Glutamatergic neuron (in vitro differentiated cells): ENCODE results near the gene LPCAT3. TPM values are rescaled to one million over a fixed set of nuclear protein-coding genes. Genes with fewer than 3 reads are reported as not detected.

Experiments
- DNase-seq: peaks from one replicate; pipeline ENCODE4 v3.0.0; 2022
- H3K27ac Mint-ChIP-seq: one replicate; pipeline ENCODE4 v1.8.0; 2020; ENCODE audit warnings: mild to moderate bottlenecking, mixed read lengths, inconsistent platforms; ENCODE audit not compliant: unreplicated experiment
- H3K27me3 Mint-ChIP-seq: one replicate; pipeline ENCODE4 v1.8.0; 2020; ENCODE audit warnings: mild to moderate bottlenecking, moderate library complexity, mixed read lengths, inconsistent platforms; ENCODE audit not compliant: unreplicated experiment
- H3K36me3 Mint-ChIP-seq: one replicate; pipeline ENCODE4 v1.8.0; 2020; ENCODE audit warnings: mild to moderate bottlenecking, mixed read lengths, inconsistent platforms; ENCODE audit not compliant: unreplicated experiment
- H3K4me1 Mint-ChIP-seq: one replicate; pipeline ENCODE4 v1.8.0; 2020; ENCODE audit warnings: mild to moderate bottlenecking, low read depth, mixed read lengths, inconsistent platforms; ENCODE audit not compliant: unreplicated experiment
- H3K4me3 Mint-ChIP-seq: one replicate; pipeline ENCODE4 v1.8.0; 2020; ENCODE audit warnings: mild to moderate bottlenecking, mixed read lengths, inconsistent platforms; ENCODE audit not compliant: unreplicated experiment
- H3K9me3 Mint-ChIP-seq: one replicate; pipeline ENCODE4 v1.8.0; 2020; ENCODE audit warnings: mild to moderate bottlenecking, moderate library complexity, mixed read lengths, inconsistent platforms; ENCODE audit not compliant: unreplicated experiment
- total RNA-seq: library from RNA; stranded (reverse); fragmentation: NEBNext Ultra II Directional; extraction: Animal tissue kit (Norgen Biotek cat#: 25700); gene quantifications from one replicate; pipeline ENCODE4 v1.2.1, GENCODE V29; 2021; ENCODE audit not compliant: unreplicated experiment
- TF ChIP-seq, protein P1 (sequence below): fragments of 200-600 bp; sonication (generic); IDR thresholded peaks from one replicate; pipeline ENCODE4 v1.5.0; 2021; ENCODE audit not compliant: partially characterized antibody, unreplicated experiment

The LPCAT3 gene
- total RNA-seq, 1 donor from 2014 or later, result 53.3 TPM

DNA sequence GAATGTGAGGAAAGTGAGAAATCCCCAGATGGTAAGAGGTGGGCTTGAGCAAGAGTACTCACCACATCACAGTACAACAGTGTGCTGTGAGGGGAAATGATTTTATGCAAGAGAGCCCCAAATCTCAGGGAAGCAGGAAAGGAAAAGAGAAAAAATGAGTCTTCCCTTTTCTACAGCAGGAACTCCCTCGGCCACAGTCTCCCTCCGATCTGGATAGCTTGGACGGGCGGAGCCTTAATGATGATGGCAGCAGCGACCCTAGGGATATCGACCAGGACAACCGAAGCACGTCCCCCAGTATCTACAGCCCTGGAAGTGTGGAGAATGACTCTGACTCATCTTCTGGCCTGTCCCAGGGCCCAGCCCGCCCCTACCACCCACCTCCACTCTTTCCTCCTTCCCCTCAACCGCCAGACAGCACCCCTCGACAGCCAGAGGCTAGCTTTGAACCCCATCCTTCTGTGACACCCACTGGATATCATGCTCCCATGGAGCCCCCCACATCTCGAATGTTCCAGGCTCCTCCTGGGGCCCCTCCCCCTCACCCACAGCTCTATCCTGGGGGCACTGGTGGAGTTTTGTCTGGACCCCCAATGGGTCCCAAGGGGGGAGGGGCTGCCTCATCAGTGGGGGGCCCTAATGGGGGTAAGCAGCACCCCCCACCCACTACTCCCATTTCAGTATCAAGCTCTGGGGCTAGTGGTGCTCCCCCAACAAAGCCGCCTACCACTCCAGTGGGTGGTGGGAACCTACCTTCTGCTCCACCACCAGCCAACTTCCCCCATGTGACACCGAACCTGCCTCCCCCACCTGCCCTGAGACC, 82.7 kb downstream of the LPCAT3 start:
- Mint-ChIP-seq H3K4me1 (peaks cover 6% of the 10 kb centered on the region), H3K27ac (peak overlapping the region; percentile 60), H3K27me3 (peaks cover 18% of the 10 kb centered on the region), H3K36me3 (peaks cover 11% of the 10 kb centered on the region), H3K9me3 (peaks cover 21% of the 10 kb centered on the region), H3K4me3 (peak overlapping the region; percentile 8)
- DNase-seq, result no peak
- TF ChIP-seq, protein P1, sequence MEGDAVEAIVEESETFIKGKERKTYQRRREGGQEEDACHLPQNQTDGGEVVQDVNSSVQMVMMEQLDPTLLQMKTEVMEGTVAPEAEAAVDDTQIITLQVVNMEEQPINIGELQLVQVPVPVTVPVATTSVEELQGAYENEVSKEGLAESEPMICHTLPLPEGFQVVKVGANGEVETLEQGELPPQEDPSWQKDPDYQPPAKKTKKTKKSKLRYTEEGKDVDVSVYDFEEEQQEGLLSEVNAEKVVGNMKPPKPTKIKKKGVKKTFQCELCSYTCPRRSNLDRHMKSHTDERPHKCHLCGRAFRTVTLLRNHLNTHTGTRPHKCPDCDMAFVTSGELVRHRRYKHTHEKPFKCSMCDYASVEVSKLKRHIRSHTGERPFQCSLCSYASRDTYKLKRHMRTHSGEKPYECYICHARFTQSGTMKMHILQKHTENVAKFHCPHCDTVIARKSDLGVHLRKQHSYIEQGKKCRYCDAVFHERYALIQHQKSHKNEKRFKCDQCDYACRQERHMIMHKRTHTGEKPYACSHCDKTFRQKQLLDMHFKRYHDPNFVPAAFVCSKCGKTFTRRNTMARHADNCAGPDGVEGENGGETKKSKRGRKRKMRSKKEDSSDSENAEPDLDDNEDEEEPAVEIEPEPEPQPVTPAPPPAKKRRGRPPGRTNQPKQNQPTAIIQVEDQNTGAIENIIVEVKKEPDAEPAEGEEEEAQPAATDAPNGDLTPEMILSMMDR, result no peak

DNA sequence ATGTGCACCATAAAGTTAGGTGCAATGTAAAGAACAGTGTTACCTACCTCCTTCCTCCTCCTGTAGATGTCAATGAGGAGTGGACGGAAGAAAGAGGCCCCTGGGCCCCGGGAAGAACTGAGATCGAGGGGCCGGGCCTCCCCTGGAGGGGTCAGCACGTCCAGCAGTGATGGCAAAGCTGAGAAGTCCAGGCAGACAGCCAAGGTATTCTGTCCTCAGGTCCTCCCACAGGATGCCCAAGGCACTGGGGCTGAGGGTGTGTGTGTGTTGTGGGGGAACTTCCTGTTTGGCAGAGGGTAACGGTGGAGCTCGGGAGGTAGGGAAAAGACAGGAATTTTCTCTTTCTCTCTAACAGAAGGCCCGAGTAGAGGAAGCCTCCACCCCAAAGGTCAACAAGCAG, 84.2 kb downstream of the LPCAT3 start:
- DNase-seq, result no peak
- Mint-ChIP-seq H3K36me3 (peaks cover 7% of the 10 kb centered on the region), H3K4me1 (peaks cover 10% of the 10 kb centered on the region), H3K9me3 (peaks cover 19% of the 10 kb centered on the region), H3K4me3 (peak overlapping the region; percentile 25), H3K27me3 (peaks cover 11% of the 10 kb centered on the region), H3K27ac (no peak overlapping the region)
- TF ChIP-seq, protein P1, result no peak

DNA sequence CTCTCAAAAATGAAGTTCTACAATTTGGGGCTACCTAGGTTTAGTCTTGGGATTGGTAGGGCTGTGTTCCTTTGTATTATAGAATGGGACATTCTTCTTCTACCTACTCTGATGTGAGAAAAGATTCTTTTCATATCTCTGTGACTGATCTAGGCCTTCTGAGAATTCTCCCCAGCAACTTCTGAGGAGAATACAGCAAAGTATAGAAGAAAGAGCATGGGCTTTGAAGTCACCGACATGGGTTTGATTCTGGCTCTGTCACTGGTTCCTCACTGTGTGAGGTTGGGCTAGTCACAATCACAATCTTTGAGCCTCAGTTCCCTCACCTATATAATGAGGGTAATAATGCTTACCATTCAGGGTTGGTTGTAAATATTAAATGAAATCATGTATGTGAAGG, 85.5 kb downstream of the LPCAT3 start:
- TF ChIP-seq, protein P1, result no peak
- DNase-seq, result no peak
- H3K27ac Mint-ChIP-seq, result no peak overlapping the region
- H3K27me3 Mint-ChIP-seq, result peaks cover 13% of the 10 kb centered on the region
- peaks cover 7% of the 10 kb centered on the region for H3K4me1 Mint-ChIP-seq
- peaks cover 21% of the 10 kb centered on the region for H3K9me3 Mint-ChIP-seq
- no peak overlapping the region for H3K4me3 Mint-ChIP-seq
- H3K36me3 Mint-ChIP-seq, result peaks cover 6% of the 10 kb centered on the region

DNA sequence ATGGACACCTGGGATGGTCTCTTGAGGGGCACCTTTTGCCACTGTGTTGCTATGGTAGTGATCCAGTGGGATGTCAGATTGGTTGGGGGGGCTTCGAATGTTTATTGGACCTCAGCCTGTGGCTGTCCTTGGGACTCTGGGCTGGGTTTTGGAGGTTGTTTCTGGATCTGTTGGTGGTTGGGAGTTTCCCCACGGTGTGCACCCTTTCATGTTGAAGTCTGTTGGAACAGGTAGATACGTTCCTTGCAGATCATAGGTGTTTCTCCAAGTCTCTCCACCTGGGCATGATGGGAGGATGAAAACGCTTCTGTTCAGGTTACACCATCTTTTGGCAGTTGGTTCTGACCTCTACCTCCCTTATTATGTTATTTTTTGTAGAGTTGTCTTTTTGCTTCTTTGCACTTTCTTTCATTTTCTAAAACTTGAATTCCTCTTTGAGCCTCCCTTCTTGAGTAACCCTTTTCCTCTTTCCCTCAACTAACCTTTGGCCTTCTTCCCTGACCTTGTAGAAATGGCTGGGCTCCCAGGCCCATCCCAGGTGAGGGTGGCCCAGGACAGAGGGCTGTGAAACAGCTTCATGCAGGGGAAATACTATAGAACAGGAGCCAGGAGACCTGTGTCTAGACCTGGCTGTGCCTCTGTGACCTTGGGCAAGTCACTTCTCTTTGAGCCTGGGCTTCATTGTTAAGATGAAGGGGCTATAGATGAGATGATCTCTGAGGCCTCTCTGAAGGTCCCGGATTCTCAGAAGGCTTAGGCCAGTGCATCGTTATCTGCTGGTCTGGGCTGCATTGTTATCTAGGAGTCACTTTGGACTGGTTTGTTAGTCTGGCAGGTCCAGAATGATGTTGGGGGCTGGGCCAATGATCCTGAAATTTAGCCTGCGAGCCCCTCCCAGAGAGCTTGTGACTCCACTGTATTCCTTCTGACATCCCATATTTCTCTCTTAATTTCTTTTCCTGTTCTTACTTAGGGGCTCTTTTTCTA, 88.5 kb downstream of the LPCAT3 start:
- TF ChIP-seq, protein P1, result no peak
- peak overlapping the region; percentile 46 for H3K27ac Mint-ChIP-seq
- no peak for DNase-seq
- peaks cover 4% of the 10 kb centered on the region for H3K36me3 Mint-ChIP-seq
- peaks cover 23% of the 10 kb centered on the region for H3K27me3 Mint-ChIP-seq
- H3K9me3 Mint-ChIP-seq, result peaks cover 28% of the 10 kb centered on the region
- peaks cover 26% of the 10 kb centered on the region for H3K4me1 Mint-ChIP-seq
- H3K4me3 Mint-ChIP-seq, result peak overlapping the region; percentile 99
